Activated naive CD4-positive, alpha-beta T cell treated with anti-CD3 and anti-CD28 coated beads, Interleukin-2, amount 10 ng/mL, durations not matched to agents 7 days and 5 days (primary cell): ENCODE data around the gene MMEL1.
A peak's percentile ranks its signal among the peaks of the same experiment; 100 is the strongest.

Experiments
- CTCF ChIA-PET: fragments of 350-600 bp; sonication (Branson Sonifier 250); formaldehyde crosslinking; loops from one replicate; lab custom pipeline; 2021; ENCODE audit warnings: antibody characterized with exemption; lab: Charles Lee
- DNase-seq: peaks from one replicate; pipeline ENCODE4 v3.0.0-alpha.2; 2020
- H3K27ac Mint-ChIP-seq: one replicate; pipeline ENCODE4 v1.8.0; 2021; ENCODE audit warnings: mild to moderate bottlenecking, moderate library complexity, mixed read lengths
- H3K27me3 Mint-ChIP-seq: one replicate; pipeline ENCODE4 v1.8.0; 2021; ENCODE audit warnings: mild to moderate bottlenecking, mixed read lengths
- H3K36me3 Mint-ChIP-seq: one replicate; pipeline ENCODE4 v1.8.0; 2021; ENCODE audit warnings: mixed read lengths
- H3K4me1 Mint-ChIP-seq: one replicate; pipeline ENCODE4 v1.8.0; 2021; ENCODE audit warnings: mixed read lengths
- H3K4me3 Mint-ChIP-seq: one replicate; pipeline ENCODE4 v1.8.0; 2021; ENCODE audit warnings: mild to moderate bottlenecking, moderate library complexity, mixed read lengths
- H3K9me3 Mint-ChIP-seq: one replicate; pipeline ENCODE4 v1.8.0; 2021; ENCODE audit warnings: mixed read lengths

Gene MMEL1

GRCh38 chr1:2606881-2607621 is 25.8 kb downstream of the MMEL1 start:
- peak; percentile 18 for DNase-seq
- peaks cover 9% of the 10 kb centered on the region for H3K27me3 Mint-ChIP-seq
- peaks cover 5% of the 10 kb centered on the region for H3K9me3 Mint-ChIP-seq
- H3K4me1 Mint-ChIP-seq = no peaks in the 10 kb centered on the region
- CTCF ChIA-PET = no interaction called here
- H3K36me3 Mint-ChIP-seq = no peaks in the 10 kb centered on the region
- H3K27ac Mint-ChIP-seq = no peak overlapping the region
- H3K4me3 Mint-ChIP-seq = no peak overlapping the region

- CTCF ChIA-PET = no interaction called here
These were observed 26.4 kb downstream of the MMEL1 start for GRCh38 chr1:2606396-2606880.

DNA sequence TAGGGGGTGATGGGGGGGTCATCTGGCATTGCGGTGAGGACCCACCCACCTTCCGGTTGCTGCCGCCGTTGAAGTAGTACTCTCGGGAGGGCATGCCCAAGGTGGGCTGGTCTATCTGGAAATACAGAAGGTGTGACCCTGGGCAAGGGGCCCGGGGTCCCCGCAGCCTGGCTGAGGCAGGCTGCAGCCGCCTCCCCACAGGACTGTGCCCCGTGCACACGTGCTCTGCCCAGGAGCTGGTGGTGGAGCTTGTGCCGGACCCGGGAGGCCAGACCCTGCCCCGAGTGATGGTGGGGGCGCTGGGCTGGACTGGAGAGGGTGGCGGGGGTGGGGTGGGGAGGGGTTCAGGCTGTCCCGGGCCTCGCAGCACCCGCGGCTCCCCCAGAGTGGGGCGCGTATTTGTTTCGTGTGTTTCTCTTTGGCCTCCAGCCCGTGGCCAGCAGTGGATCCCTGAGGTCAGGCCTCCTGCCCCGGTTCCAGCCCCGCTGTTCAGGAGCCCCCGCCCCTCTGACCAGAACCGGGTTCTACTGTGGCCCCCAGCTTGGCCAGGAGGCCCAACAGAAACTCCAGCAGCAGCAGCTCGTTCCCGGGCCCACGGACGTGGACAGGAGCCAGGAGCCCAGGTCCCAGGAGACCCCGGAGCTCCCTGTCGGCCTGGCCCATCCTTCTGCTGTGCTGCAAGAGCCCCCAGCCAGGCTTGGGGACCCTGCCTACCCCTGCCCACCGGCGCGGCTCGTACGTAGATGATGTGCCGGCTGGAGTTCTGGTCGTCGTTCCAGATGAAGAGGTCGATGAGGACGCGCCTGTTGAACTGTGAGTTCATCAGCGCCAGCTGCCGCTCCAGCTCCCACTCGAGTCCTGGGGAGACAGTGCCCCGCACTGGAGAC is 27.1 kb downstream of the MMEL1 start:
- Mint-ChIP-seq H3K27me3 (peaks cover 12% of the 10 kb centered on the region), H3K9me3 (peaks cover 5% of the 10 kb centered on the region), H3K4me1 (no peaks in the 10 kb centered on the region), H3K27ac (no peak overlapping the region), H3K36me3 (no peaks in the 10 kb centered on the region), H3K4me3 (no peak overlapping the region)
- DNase-seq = peak; percentile 13
- CTCF ChIA-PET = no interaction called here

More at GRCh38 chr1:2606396-2606880, 26.4 kb downstream of the MMEL1 start:
- Mint-ChIP-seq H3K4me3 (no peak overlapping the region), H3K27ac (no peak overlapping the region), H3K4me1 (no peaks in the 10 kb centered on the region), H3K9me3 (peaks cover 5% of the 10 kb centered on the region), H3K27me3 (peaks cover 12% of the 10 kb centered on the region), H3K36me3 (no peaks in the 10 kb centered on the region)
- DNase-seq = no peak

DNA sequence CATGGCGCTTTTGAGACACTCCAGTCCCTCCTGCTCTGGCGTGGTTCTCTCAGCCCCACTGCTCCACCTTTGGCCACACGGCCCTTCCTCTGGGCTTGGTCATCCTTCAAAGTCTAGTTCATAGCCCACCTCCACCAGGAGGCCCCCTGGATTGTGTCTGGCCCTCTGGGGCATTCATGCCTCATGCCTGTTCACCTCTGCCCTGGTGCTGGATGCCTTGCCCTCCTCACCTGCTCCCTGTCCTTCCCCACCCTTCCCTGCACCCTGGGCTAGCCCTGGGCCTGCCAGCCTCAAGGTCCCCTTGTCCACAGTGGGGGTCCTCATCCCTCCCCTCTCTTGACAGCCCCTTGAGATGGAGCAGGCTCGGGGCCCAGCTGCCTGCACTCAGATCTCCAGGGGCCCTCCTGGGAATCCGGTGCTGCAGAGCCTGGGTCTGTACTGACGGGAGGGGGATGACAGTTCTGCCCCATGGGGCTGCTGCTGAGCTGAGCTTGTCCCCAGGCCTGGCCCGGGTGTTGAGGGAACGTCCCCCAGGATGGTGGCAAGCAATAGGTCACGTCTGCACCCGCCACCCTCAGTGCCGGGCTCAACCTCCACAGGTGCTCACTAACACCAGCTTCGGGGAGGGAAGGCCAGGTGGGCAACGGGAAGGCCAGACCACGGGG is 27.8 kb downstream of the MMEL1 start:
- Mint-ChIP-seq H3K36me3 (no peaks in the 10 kb centered on the region), H3K27ac (no peak overlapping the region), H3K27me3 (peaks cover 12% of the 10 kb centered on the region), H3K9me3 (peaks cover 5% of the 10 kb centered on the region), H3K4me1 (no peaks in the 10 kb centered on the region), H3K4me3 (no peak overlapping the region)
- DNase-seq = no peak
- CTCF ChIA-PET = no interaction called here

- H3K27ac Mint-ChIP-seq = no peak overlapping the region
- CTCF ChIA-PET = no interaction called here
- H3K27me3 Mint-ChIP-seq = peaks cover 12% of the 10 kb centered on the region
- DNase-seq = peak; percentile 16
- H3K9me3 Mint-ChIP-seq = peaks cover 5% of the 10 kb centered on the region
- H3K4me1 Mint-ChIP-seq = no peaks in the 10 kb centered on the region
- H3K4me3 Mint-ChIP-seq = no peak overlapping the region
- H3K36me3 Mint-ChIP-seq = no peaks in the 10 kb centered on the region
These were observed 28.5 kb downstream of the MMEL1 start for GRCh38 chr1:2604156-2604843.

DNA sequence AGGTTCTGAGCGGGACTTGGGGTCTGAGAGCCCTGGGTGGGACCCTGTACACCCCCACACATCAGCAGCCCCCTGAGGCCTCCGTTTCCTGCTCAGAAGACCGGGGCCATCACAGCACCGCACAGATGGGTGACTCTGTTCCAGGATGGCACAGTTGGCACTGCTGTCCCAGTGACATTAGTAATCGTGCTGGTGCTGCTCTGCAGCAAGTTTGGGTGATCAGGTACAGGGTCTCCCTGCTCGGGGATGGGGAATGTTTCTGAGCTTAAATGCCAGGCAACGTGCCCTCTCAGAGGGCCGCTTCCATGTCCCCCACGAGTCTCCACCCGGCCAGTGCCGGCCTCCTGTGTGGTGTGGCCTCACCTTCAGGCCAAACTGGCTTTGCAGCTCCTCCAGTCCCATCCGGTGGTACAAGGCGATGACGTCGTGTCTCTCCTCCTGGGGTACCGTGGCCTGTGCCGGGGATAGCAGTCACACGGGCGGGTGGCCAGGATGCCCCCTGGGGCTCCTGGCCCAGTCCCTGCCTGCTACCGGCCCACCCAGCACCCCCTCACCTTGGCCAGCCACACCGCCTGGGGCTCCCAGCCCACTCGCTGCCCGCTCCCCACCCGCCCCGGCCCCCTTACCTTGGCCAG is 29.2 kb downstream of the MMEL1 start:
- Mint-ChIP-seq H3K27ac (no peak overlapping the region), H3K9me3 (peaks cover 4% of the 10 kb centered on the region), H3K4me1 (no peaks in the 10 kb centered on the region), H3K27me3 (peaks cover 14% of the 10 kb centered on the region), H3K36me3 (no peaks in the 10 kb centered on the region), H3K4me3 (no peak overlapping the region)
- peak; percentile 14 for DNase-seq
- CTCF ChIA-PET = no interaction called here

- CTCF ChIA-PET = no interaction called here
- H3K27ac Mint-ChIP-seq = no peak overlapping the region
- no peaks in the 10 kb centered on the region for H3K36me3 Mint-ChIP-seq
- no peaks in the 10 kb centered on the region for H3K4me1 Mint-ChIP-seq
- H3K9me3 Mint-ChIP-seq = no peaks in the 10 kb centered on the region
- H3K4me3 Mint-ChIP-seq = no peak overlapping the region
- peaks cover 20% of the 10 kb centered on the region for H3K27me3 Mint-ChIP-seq
- DNase-seq = peak; percentile 11
These were observed 29.8 kb downstream of the MMEL1 start for GRCh38 chr1:2602866-2603520.

GRCh38 chr1:2602311-2602835 is 30.4 kb downstream of the MMEL1 start:
- Mint-ChIP-seq H3K27me3 (peaks cover 24% of the 10 kb centered on the region), H3K4me3 (no peak overlapping the region), H3K9me3 (no peaks in the 10 kb centered on the region), H3K4me1 (no peaks in the 10 kb centered on the region), H3K36me3 (no peaks in the 10 kb centered on the region), H3K27ac (no peak overlapping the region)
- CTCF ChIA-PET = no interaction called here
- peak; percentile 18 for DNase-seq

- Mint-ChIP-seq H3K9me3 (no peaks in the 10 kb centered on the region), H3K4me1 (no peaks in the 10 kb centered on the region), H3K4me3 (no peak overlapping the region), H3K27me3 (peaks cover 28% of the 10 kb centered on the region), H3K36me3 (no peaks in the 10 kb centered on the region), H3K27ac (no peak overlapping the region)
- DNase-seq = peak; percentile 5
- CTCF ChIA-PET = no interaction called here
These were observed 31.0 kb downstream of the MMEL1 start for GRCh38 chr1:2601721-2602303.

GRCh38 chr1:2598329-2598931 is 34.4 kb downstream of the MMEL1 start:
- DNase-seq = no peak
- Mint-ChIP-seq H3K4me1 (no peaks in the 10 kb centered on the region), H3K27ac (no peak overlapping the region), H3K9me3 (no peaks in the 10 kb centered on the region), H3K27me3 (peaks cover 31% of the 10 kb centered on the region), H3K36me3 (no peaks in the 10 kb centered on the region), H3K4me3 (no peak overlapping the region)
- CTCF ChIA-PET = no interaction called here

GRCh38 chr1:2597441-2598328 is 35.1 kb downstream of the MMEL1 start:
- H3K4me3 Mint-ChIP-seq = no peak overlapping the region
- peak overlapping the region; percentile 11 for H3K27ac Mint-ChIP-seq
- H3K4me1 Mint-ChIP-seq = peaks cover 4% of the 10 kb centered on the region
- CTCF ChIA-PET = no interaction called here
- peaks cover 29% of the 10 kb centered on the region for H3K27me3 Mint-ChIP-seq
- peak; percentile 17 for DNase-seq
- H3K36me3 Mint-ChIP-seq = no peaks in the 10 kb centered on the region
- no peaks in the 10 kb centered on the region for H3K9me3 Mint-ChIP-seq
